Transverse colon (tissue), 4 donors: ENCODE results near the gene OR4N2.

Experiments
- CTCF ChIP-seq, 5 experiments: fragments of 200-600 bp in 3 of 5; fragments of 450-650 bp in 2 of 5; sonication (generic) in 3 of 5; IDR thresholded peaks; 1 replicate in 2 of 5; 2 replicates in 3 of 5; pipeline ENCODE4 v1.5.1; 2016 to 2017; ENCODE audit warnings: antibody characterized with exemption in 5 of 5, inconsistent platforms in 3 of 5, mild to moderate bottlenecking in 2 of 5, moderate library complexity in 1 of 5
- POLR2A ChIP-seq: fragments of 450-650 bp; IDR thresholded peaks from one replicate; pipeline ENCODE4 v1.6.1; 2016; ENCODE audit warnings: antibody characterized with exemption, mild to moderate bottlenecking, moderate library complexity
- POLR2AphosphoS5 ChIP-seq, 3 donors: sonication (generic); formaldehyde crosslinking; IDR thresholded peaks; one replicate each; pipeline ENCODE4 v1.6.1; 2016; ENCODE audit warnings: antibody characterized with exemption in 3 of 3

GRCh38 chr14:19823178-19823577 lies 19.6 kb downstream of the OR4N2 start:
- TF ChIP-seq CTCF (IDR thresholded peaks at IDR 0.05) (no peak), POLR2AphosphoS5 (IDR thresholded peaks at IDR 0.05) (no peak), POLR2A (no peak)
